DND-41 (cell line): Measurements from ENCODE around the gene NRROS.

ENCODE experiments used
- EZH2 ChIP-seq: IDR thresholded peaks from 3 replicates; pipeline ENCODE4 v1.6.1; 2012; ENCODE audit warnings: borderline replicate concordance, low read depth, mild to moderate bottlenecking, moderate library complexity, low read length, inconsistent platforms; ENCODE audit not compliant: severe bottlenecking
- TF ChIP-seq, protein P1 (sequence below): IDR thresholded peaks from 2 replicates; pipeline ENCODE4 v1.5.1; 2012; ENCODE audit warnings: borderline replicate concordance, low read length, moderate library complexity, mild to moderate bottlenecking; ENCODE audit not compliant: poor library complexity, severe bottlenecking; ENCODE audit errors: extremely low read depth

- TF ChIP-seq, protein P1, sequence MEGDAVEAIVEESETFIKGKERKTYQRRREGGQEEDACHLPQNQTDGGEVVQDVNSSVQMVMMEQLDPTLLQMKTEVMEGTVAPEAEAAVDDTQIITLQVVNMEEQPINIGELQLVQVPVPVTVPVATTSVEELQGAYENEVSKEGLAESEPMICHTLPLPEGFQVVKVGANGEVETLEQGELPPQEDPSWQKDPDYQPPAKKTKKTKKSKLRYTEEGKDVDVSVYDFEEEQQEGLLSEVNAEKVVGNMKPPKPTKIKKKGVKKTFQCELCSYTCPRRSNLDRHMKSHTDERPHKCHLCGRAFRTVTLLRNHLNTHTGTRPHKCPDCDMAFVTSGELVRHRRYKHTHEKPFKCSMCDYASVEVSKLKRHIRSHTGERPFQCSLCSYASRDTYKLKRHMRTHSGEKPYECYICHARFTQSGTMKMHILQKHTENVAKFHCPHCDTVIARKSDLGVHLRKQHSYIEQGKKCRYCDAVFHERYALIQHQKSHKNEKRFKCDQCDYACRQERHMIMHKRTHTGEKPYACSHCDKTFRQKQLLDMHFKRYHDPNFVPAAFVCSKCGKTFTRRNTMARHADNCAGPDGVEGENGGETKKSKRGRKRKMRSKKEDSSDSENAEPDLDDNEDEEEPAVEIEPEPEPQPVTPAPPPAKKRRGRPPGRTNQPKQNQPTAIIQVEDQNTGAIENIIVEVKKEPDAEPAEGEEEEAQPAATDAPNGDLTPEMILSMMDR = no peak
- no peak for TF ChIP-seq EZH2
Observed at GRCh38 chr3:196617256-196617655, 22.2 kb upstream of the NRROS start.
